Measurements from ENCODE around the gene ABHD18. TPM values are rescaled to one million over a fixed set of nuclear protein-coding genes. Genes with fewer than 3 reads are reported as not detected.
"Not testable (repeated sequence)": the region's sequence is repeated elsewhere in the genome, so short reads cannot be mapped to it uniquely, and the experiment has no call there.

The ABHD18 gene
- polyA plus RNA-seq, 1 donor from 2014 or later, result 17.5 TPM

DNA sequence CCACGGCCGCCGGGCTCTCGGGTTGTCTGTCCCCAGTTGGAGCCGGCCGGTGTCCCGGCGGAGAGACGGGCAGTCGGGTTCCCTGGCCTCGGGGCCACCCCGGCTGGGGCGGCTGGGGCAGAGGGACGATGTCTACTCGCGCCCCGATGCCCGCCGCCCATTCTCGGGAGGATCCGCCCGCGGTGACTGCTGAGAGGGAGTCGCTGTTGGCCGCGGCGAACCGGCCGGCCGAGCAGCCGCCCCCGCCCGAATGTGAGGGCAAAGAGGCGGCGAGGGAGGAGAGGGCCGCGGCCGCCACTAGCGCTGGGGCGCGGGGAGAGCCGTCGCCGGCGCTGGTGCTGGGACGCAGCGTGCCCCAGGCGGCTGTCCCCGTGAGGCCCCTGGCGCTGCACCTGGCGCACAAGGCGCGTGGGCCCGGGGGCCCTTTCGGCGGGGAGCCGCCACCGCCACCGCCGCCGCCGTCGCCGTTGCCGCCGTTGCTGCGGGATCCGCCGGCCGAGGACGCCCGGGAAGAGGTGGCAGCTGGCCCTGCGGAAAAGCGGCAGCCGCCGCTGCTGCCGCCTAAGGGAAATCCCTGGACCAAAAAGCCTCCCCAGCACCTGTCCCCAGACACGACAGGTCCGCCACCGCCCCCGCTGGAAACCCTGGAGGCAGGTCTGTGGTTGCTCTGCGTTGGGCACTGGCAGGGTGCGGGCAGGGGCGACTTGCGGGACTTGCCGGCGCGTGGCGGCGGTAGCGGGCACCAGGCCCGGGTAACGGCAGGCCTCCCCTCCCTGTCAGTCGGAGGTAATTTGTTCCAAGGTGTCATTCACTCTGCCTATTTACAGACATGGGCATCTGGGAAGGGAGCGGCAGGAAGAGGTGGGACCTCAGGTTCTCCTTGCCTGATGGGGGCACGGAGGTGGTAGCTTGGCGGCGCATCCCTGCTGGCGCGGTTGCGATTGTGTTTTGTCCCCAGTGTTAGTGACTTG is 96.6 kb downstream of the ABHD18 start:
- peaks cover 4% of the 10 kb centered on the region for H4K20me1 ChIP-seq (ENCODE audit: insufficient read depth)
- no peaks in the 10 kb centered on the region for H3K27me3 ChIP-seq (ENCODE audit: insufficient read depth, low read depth, low read length)
- peak overlapping the region; percentile 76 for H3K4me3 ChIP-seq (ENCODE audit: low read length)
- H3K27ac ChIP-seq (ENCODE audit: low read length), result peak overlapping the region; percentile 68
- peak overlapping the region; percentile 84 for H3K9ac ChIP-seq (ENCODE audit: low read length)
- H2AFZ ChIP-seq (ENCODE audit: low read depth, low read length), result no peak overlapping the region
- no peaks in the 10 kb centered on the region for H3K9me2 ChIP-seq (ENCODE audit: insufficient read depth, low read length)
- H3K36me3 ChIP-seq (ENCODE audit: insufficient read depth, low read length), result no peaks in the 10 kb centered on the region
- no peaks in the 10 kb centered on the region for H3F3A ChIP-seq (ENCODE audit: insufficient read depth, low read length, poor library complexity, severe bottlenecking)
- TF ChIP-seq EP300 (conservative IDR thresholded peaks at IDR 0.05; ENCODE audit: poor library complexity, severe bottlenecking) (no peak), POLR2AphosphoS5 (IDR thresholded peaks at IDR 0.05) (peak; percentile 25), EZH2 (IDR thresholded peaks at IDR 0.05; ENCODE audit: borderline replicate concordance, insufficient read depth, low read length, poor library complexity, severe bottlenecking) (no peak), MXI1 (conservative IDR thresholded peaks at IDR 0.05; ENCODE audit: poor library complexity, severe bottlenecking) (peak; percentile 55), SMC3 (conservative IDR thresholded peaks at IDR 0.05; ENCODE audit: poor library complexity) (no peak), TAF1 (IDR thresholded peaks at IDR 0.05; ENCODE audit: low read depth) (peak; percentile 38)
- TF ChIP-seq, protein P1, sequence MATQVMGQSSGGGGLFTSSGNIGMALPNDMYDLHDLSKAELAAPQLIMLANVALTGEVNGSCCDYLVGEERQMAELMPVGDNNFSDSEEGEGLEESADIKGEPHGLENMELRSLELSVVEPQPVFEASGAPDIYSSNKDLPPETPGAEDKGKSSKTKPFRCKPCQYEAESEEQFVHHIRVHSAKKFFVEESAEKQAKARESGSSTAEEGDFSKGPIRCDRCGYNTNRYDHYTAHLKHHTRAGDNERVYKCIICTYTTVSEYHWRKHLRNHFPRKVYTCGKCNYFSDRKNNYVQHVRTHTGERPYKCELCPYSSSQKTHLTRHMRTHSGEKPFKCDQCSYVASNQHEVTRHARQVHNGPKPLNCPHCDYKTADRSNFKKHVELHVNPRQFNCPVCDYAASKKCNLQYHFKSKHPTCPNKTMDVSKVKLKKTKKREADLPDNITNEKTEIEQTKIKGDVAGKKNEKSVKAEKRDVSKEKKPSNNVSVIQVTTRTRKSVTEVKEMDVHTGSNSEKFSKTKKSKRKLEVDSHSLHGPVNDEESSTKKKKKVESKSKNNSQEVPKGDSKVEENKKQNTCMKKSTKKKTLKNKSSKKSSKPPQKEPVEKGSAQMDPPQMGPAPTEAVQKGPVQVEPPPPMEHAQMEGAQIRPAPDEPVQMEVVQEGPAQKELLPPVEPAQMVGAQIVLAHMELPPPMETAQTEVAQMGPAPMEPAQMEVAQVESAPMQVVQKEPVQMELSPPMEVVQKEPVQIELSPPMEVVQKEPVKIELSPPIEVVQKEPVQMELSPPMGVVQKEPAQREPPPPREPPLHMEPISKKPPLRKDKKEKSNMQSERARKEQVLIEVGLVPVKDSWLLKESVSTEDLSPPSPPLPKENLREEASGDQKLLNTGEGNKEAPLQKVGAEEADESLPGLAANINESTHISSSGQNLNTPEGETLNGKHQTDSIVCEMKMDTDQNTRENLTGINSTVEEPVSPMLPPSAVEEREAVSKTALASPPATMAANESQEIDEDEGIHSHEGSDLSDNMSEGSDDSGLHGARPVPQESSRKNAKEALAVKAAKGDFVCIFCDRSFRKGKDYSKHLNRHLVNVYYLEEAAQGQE (IDR thresholded peaks at IDR 0.05; ENCODE audit: borderline replicate concordance), result no peak
- TF ChIP-seq, protein P2, sequence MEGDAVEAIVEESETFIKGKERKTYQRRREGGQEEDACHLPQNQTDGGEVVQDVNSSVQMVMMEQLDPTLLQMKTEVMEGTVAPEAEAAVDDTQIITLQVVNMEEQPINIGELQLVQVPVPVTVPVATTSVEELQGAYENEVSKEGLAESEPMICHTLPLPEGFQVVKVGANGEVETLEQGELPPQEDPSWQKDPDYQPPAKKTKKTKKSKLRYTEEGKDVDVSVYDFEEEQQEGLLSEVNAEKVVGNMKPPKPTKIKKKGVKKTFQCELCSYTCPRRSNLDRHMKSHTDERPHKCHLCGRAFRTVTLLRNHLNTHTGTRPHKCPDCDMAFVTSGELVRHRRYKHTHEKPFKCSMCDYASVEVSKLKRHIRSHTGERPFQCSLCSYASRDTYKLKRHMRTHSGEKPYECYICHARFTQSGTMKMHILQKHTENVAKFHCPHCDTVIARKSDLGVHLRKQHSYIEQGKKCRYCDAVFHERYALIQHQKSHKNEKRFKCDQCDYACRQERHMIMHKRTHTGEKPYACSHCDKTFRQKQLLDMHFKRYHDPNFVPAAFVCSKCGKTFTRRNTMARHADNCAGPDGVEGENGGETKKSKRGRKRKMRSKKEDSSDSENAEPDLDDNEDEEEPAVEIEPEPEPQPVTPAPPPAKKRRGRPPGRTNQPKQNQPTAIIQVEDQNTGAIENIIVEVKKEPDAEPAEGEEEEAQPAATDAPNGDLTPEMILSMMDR (IDR thresholded peaks at IDR 0.05; ENCODE audit: poor library complexity, severe bottlenecking), result peak; percentile 59
- H3K9me3 ChIP-seq (ENCODE audit: low read length), result no peaks in the 10 kb centered on the region
- peak overlapping the region; percentile 76 for H3K4me2 ChIP-seq (ENCODE audit: low read length)
- peaks cover 22% of the 10 kb centered on the region for H3K79me2 ChIP-seq (replicated peaks; ENCODE audit: insufficient read depth, low read length)

DNA sequence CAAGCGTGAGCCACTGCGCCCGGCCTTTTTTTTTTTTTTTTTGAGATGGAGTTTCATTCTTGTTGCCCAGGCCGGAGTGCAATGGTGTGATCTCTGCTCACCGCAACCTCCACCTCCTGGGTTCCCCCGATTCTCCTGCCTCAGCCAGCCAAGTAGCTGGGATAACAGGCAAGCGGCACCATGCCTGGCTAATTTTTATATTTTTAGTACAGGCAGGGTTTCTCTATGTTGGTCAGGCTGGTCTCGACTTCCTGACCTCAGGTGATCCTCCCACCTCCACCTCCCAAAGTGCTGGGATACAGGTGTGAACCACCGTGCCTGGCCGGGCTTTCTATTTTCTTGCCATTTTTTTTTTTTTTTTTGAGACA is 101.2 kb downstream of the ABHD18 start:
- H3K4me3 ChIP-seq (ENCODE audit: low read length); H3K4me2 ChIP-seq (ENCODE audit: low read length); H2AFZ ChIP-seq (ENCODE audit: low read depth, low read length); H3K9me3 ChIP-seq (ENCODE audit: low read length); H3K27ac ChIP-seq (ENCODE audit: low read length); H3K9ac ChIP-seq (ENCODE audit: low read length); H3F3A ChIP-seq (ENCODE audit: insufficient read depth, low read length, poor library complexity, severe bottlenecking); H4K20me1 ChIP-seq (ENCODE audit: insufficient read depth); H3K36me3 ChIP-seq (ENCODE audit: insufficient read depth, low read length); H3K27me3 ChIP-seq (ENCODE audit: insufficient read depth, low read depth, low read length); H3K9me2 ChIP-seq (ENCODE audit: insufficient read depth, low read length): not testable (repeated sequence)
- peaks cover 32% of the 10 kb centered on the region for H3K79me2 ChIP-seq (replicated peaks; ENCODE audit: insufficient read depth, low read length)
